SU-DHL-6 (cell line): ENCODE data around the gene MRPL44.

Experiments used
- H2AFZ ChIP-seq: fragments of 200-600 bp; sonication (generic); 2 replicates; pipeline ENCODE4 v1.6.1; 2014; ENCODE audit warnings: low read depth, mild to moderate bottlenecking, moderate library complexity, mixed read lengths, antibody characterized with exemption, low read length; ENCODE audit not compliant: severe bottlenecking
- H3F3A ChIP-seq: fragments of 200-600 bp; shearing (Covaris generic); 2 replicates; pipeline ENCODE4 v1.6.0; 2016; ENCODE audit warnings: antibody characterized with exemption, mild to moderate bottlenecking; ENCODE audit not compliant: insufficient read depth
- H3K27ac ChIP-seq: fragments of 200-600 bp; sonication (generic); 2 replicates; pipeline ENCODE4 v1.5.1; 2016; ENCODE audit warnings: low read depth, mild to moderate bottlenecking, low read length, moderate library complexity, mixed read lengths
- H3K27me3 ChIP-seq: fragments of 200-600 bp; sonication (generic), shearing (Covaris generic); 2 replicates; pipeline ENCODE4 v1.6.0; 2014; ENCODE audit warnings: mild to moderate bottlenecking, low read length
- H3K36me3 ChIP-seq: fragments of 200-600 bp; sonication (generic); 2 replicates; pipeline ENCODE4 v1.6.1; 2014; ENCODE audit warnings: mild to moderate bottlenecking, low read length, mixed read lengths
- H3K4me2 ChIP-seq: fragments of 300-600, 200-600 bp; shearing (Covaris generic), sonication (generic); 2 replicates; pipeline ENCODE4 v1.6.0; 2014; ENCODE audit warnings: low read length, low read depth, mild to moderate bottlenecking; ENCODE audit not compliant: poor library complexity, severe bottlenecking
- H3K4me3 ChIP-seq: fragments of 200-600 bp; sonication (generic); 2 replicates; pipeline ENCODE4 v1.5.1; 2014; ENCODE audit warnings: antibody characterized with exemption, low read length, mild to moderate bottlenecking, mixed read lengths; ENCODE audit not compliant: insufficient read depth, poor library complexity, severe bottlenecking
- H3K79me2 ChIP-seq: fragments of 200-600 bp; sonication (generic); 2 replicates; pipeline ENCODE4 v1.6.1; 2014; ENCODE audit warnings: mild to moderate bottlenecking, low read length, moderate library complexity; ENCODE audit not compliant: insufficient read depth
- H3K9ac ChIP-seq: fragments of 200-600 bp; sonication (generic); 2 replicates; pipeline ENCODE4 v1.7.0; 2014; ENCODE audit warnings: mild to moderate bottlenecking, low read length
- H3K9me2 ChIP-seq: fragments of 200-600 bp; sonication (generic); replicated peaks from 2 replicates; pipeline ENCODE4 v1.6.1; 2014; ENCODE audit warnings: low read length; ENCODE audit not compliant: insufficient read depth
- H3K9me3 ChIP-seq: fragments of 200-600 bp; sonication (generic); 2 replicates; pipeline ENCODE4 v1.6.1; 2014; ENCODE audit warnings: low read length, mixed read lengths; ENCODE audit not compliant: insufficient read depth
- H4K20me1 ChIP-seq: fragments of 200-600 bp; sonication (generic); 2 replicates; pipeline ENCODE4 v1.6.1; 2014; ENCODE audit warnings: low read depth, mild to moderate bottlenecking, antibody characterized with exemption, low read length, moderate library complexity, mixed read lengths
- CTCF ChIP-seq: fragments of 200-600 bp; sonication (generic); IDR thresholded peaks from one replicate; pipeline ENCODE4 v1.5.1; 2017; ENCODE audit warnings: antibody characterized with exemption, mild to moderate bottlenecking, low read length, moderate library complexity; ENCODE audit not compliant: insufficient read depth, poor library complexity, severe bottlenecking
- EZH2phosphoT487 ChIP-seq: fragments of 200-600 bp; sonication (generic), shearing (Covaris generic); conservative IDR thresholded peaks from 2 replicates; pipeline ENCODE4 v1.6.1; 2018; ENCODE audit warnings: mild to moderate bottlenecking, antibody characterized with exemption, low read length, moderate library complexity, mixed read lengths

Gene MRPL44

DNA sequence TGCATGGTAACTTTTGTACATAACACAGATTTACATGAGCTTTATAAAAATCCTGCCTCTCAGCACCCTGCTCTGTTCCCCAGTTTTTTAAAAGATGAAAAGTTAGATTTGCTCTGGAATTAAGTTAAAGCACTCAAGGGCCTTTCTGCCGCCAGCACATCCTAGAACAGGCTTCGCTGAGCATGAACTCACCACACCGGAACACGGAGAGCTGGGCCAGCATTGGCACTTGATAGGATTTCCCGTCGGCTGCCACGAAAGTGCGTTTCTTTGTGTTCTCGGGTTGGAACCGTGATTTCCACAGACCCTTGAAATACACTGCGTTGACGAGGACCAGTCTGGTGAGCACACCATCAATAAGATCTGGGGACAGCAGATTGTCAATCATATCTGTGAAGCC lies 34.3 kb downstream of the MRPL44 start:
- Histone ChIP-seq H3K36me3 (no peaks in the 10 kb centered on the region), H3K9ac (no peak overlapping the region), H3K4me3 (no peak overlapping the region), H4K20me1 (no peaks in the 10 kb centered on the region), H3K27me3 (0 out of 2 replicates have a peak, but pooled peaks cover 4% of the 10 kb centered on the region), H3K79me2 (no peaks in the 10 kb centered on the region), H2AFZ (no peak overlapping the region), H3K27ac (no peak overlapping the region), H3K9me3 (no peaks in the 10 kb centered on the region), H3F3A (no peaks in the 10 kb centered on the region), H3K9me2 (no peaks in the 10 kb centered on the region), H3K4me2 (no peak overlapping the region)
- no peak for TF ChIP-seq EZH2phosphoT487
- TF ChIP-seq CTCF: no peak

DNA sequence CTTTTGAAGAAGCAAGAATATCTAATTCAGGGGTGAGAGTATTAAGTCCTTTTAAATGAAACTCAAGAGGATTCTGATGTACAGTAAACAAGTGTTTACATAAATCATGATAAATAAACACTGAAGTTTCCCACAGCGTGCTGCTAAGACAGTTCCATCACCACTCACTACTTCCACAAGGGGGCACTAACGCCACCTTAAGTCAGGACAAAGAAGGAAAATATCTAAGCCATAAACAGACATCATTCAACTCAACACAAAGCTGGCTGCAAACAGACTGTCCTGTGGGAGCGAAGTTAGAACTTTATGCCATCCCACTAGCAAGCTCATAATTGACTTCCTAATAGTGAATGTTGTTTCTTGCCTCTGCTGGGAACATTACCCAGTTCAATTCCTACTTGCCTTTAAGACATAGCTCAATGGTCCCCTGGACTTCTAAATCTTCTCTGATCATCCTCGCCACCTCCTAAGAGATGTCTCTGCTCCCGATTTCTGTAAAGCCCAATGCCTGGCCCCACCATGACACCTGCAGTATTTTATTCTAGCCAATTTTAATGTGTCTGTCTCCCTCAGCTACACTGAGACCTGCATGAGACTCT lies 36.5 kb downstream of the MRPL44 start:
- Histone ChIP-seq H3K4me3 (no peak overlapping the region), H3K9ac (no peak overlapping the region), H3K27ac (no peak overlapping the region), H4K20me1 (no peaks in the 10 kb centered on the region), H3K9me2 (no peaks in the 10 kb centered on the region), H3K27me3 (0 out of 2 replicates have a peak, but pooled peaks cover under 1% of the 10 kb centered on the region), H3K9me3 (no peaks in the 10 kb centered on the region), H2AFZ (no peak overlapping the region), H3K4me2 (no peak overlapping the region), H3K79me2 (no peaks in the 10 kb centered on the region), H3F3A (no peaks in the 10 kb centered on the region), H3K36me3 (no peaks in the 10 kb centered on the region)
- TF ChIP-seq CTCF (peak; percentile 60), EZH2phosphoT487 (no peak)

DNA sequence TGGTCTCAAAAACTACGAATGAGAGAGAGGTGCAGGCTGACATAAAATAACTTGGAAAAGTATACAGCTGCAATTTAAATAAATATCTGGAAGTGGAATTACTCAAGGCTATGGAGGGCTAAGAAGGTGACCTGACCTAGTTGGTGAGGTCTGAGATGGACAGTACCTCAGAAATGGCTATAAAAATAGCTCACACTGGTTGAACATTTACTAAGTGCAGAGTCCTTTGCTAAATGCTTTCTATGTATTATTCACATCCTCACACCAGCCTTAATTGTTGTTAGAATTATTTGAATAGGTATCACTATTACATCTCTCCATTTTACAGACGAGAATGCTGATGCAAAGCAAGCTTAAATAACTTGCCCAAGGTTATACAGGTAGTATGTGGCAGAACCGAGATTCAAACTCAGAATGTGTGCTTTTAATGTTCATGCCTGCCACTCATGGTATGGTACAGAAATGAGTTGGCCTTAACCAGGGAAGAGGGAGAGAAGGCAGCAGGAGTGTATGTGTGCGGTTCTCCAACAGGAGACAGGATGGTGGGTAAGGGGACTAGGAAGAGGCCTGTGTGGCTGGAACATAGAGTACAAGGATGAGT lies 37.4 kb downstream of the MRPL44 start:
- no peaks in the 10 kb centered on the region for H3K79me2 ChIP-seq

More for the DNA sequence above, 37.4 kb downstream of the MRPL44 start:
- Histone ChIP-seq H3K27me3 (no peaks in the 10 kb centered on the region), H3K9me2 (no peaks in the 10 kb centered on the region), H3K9me3 (no peaks in the 10 kb centered on the region), H3K9ac (no peak overlapping the region), H3K36me3 (no peaks in the 10 kb centered on the region), H4K20me1 (no peaks in the 10 kb centered on the region), H2AFZ (no peak overlapping the region), H3K4me3 (no peak overlapping the region), H3K27ac (no peak overlapping the region), H3K4me2 (no peak overlapping the region), H3F3A (no peaks in the 10 kb centered on the region)
- TF ChIP-seq EZH2phosphoT487 (no peak), CTCF (no peak)
